Activated CD4-positive, alpha-beta T cell treated with anti-CD3 and anti-CD28 coated beads, Interleukin-2, Interleukin-4, amounts not matched to agents 100 ng/mL and 50 ng/mL, durations not matched to agents 16 hours and 8 hours (primary cell): Measurements from ENCODE around the gene RAC2.
"Not testable (repeated sequence)": the region's sequence is repeated elsewhere in the genome, so short reads cannot be mapped to it uniquely, and the experiment has no call there.

Experiments
- DNase-seq: peaks from one replicate; pipeline ENCODE4 v3.0.0-alpha.2; 2020; ENCODE audit warnings: low spot score

The RAC2 gene

GRCh38 chr22:37233751-37234631 is 10.1 kb downstream of the RAC2 start:
- no peak for DNase-seq

GRCh38 chr22:37233371-37233750 is 10.7 kb downstream of the RAC2 start:
- DNase-seq = not testable (repeated sequence)

- DNase-seq = no peak
Observed at GRCh38 chr22:37232140-37232998, 11.7 kb downstream of the RAC2 start.

- no peak for DNase-seq
Observed at GRCh38 chr22:37231406-37232139, 12.5 kb downstream of the RAC2 start.

GRCh38 chr22:37230673-37231405 is 13.2 kb downstream of the RAC2 start:
- DNase-seq = peak; percentile 82

GRCh38 chr22:37229805-37230672 is 14.0 kb downstream of the RAC2 start:
- peak; percentile 92 for DNase-seq

- DNase-seq = no peak
Observed at GRCh38 chr22:37229012-37229804, 14.9 kb downstream of the RAC2 start.

- no peak for DNase-seq
Observed at GRCh38 chr22:37228106-37229011, 15.7 kb downstream of the RAC2 start.

GRCh38 chr22:37226514-37226913 is 17.6 kb downstream of the RAC2 start:
- DNase-seq = no peak

- DNase-seq = no peak
Observed at GRCh38 chr22:37226087-37226486, 18.0 kb downstream of the RAC2 start.

- DNase-seq = no peak
Observed at GRCh38 chr22:37225481-37225880, 18.6 kb downstream of the RAC2 start.

- DNase-seq = no peak
Observed at GRCh38 chr22:37224757-37225420, 19.2 kb downstream of the RAC2 start.

GRCh38 chr22:37223965-37224551 is 20.0 kb downstream of the RAC2 start:
- no peak for DNase-seq

GRCh38 chr22:37222440-37222971 is 21.6 kb downstream of the RAC2 start:
- DNase-seq = no peak

GRCh38 chr22:37221424-37222333 is 22.4 kb downstream of the RAC2 start:
- DNase-seq = no peak

GRCh38 chr22:37220543-37220981 is 23.5 kb downstream of the RAC2 start:
- no peak for DNase-seq
